ENCODE measurements around the gene WDR86. TPM values are rescaled to one million over a fixed set of nuclear protein-coding genes. Genes with fewer than 3 reads are reported as not detected.

Gene WDR86
- total RNA-seq, 1 experiment from 2014 or later: 24.4 TPM

DNA sequence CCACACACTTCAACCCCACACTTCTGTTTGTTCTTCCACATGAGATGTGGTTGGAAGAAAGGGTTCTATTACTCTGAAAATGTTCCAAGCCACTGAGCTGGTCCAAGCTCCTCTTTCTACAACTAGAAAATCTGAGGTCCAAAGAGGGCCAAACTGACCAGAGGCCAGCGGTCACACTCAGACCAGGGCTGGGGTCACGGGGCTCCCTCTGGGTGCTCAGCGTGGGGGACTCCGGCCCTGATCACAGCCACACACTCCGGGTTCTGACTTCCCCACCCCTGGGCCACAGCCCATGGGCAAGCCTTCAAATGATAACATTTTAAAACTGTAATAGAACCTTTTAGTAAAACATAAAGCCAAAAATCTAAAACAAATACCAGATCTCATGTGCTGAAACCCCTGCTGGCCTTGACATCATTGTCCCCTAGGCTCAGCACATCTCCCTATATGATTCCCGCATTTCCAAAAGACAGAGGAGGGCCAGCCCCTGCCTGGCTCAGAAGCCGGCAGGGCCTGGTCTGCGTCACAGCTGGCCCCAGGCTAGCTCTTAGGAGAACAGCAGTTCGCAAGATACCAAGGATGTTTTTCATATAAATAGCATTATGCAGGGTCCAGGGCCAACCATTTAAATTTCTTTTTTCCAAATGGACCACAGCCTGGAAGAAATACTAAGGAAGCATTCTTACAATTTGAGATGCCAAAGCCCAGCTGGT is 26.8 kb upstream of the WDR86 start (continued):
- TF ChIP-seq, protein P1, sequence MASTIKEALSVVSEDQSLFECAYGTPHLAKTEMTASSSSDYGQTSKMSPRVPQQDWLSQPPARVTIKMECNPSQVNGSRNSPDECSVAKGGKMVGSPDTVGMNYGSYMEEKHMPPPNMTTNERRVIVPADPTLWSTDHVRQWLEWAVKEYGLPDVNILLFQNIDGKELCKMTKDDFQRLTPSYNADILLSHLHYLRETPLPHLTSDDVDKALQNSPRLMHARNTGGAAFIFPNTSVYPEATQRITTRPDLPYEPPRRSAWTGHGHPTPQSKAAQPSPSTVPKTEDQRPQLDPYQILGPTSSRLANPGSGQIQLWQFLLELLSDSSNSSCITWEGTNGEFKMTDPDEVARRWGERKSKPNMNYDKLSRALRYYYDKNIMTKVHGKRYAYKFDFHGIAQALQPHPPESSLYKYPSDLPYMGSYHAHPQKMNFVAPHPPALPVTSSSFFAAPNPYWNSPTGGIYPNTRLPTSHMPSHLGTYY (CRISPR knock-in tag; IDR thresholded peaks at IDR 0.05): no peak
- TF ChIP-seq, protein P2, sequence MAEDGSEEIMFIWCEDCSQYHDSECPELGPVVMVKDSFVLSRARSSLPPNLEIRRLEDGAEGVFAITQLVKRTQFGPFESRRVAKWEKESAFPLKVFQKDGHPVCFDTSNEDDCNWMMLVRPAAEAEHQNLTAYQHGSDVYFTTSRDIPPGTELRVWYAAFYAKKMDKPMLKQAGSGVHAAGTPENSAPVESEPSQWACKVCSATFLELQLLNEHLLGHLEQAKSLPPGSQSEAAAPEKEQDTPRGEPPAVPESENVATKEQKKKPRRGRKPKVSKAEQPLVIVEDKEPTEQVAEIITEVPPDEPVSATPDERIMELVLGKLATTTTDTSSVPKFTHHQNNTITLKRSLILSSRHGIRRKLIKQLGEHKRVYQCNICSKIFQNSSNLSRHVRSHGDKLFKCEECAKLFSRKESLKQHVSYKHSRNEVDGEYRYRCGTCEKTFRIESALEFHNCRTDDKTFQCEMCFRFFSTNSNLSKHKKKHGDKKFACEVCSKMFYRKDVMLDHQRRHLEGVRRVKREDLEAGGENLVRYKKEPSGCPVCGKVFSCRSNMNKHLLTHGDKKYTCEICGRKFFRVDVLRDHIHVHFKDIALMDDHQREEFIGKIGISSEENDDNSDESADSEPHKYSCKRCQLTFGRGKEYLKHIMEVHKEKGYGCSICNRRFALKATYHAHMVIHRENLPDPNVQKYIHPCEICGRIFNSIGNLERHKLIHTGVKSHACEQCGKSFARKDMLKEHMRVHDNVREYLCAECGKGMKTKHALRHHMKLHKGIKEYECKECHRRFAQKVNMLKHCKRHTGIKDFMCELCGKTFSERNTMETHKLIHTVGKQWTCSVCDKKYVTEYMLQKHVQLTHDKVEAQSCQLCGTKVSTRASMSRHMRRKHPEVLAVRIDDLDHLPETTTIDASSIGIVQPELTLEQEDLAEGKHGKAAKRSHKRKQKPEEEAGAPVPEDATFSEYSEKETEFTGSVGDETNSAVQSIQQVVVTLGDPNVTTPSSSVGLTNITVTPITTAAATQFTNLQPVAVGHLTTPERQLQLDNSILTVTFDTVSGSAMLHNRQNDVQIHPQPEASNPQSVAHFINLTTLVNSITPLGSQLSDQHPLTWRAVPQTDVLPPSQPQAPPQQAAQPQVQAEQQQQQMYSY (CRISPR knock-in tag; IDR thresholded peaks at IDR 0.05): no peak
- TF ChIP-seq CREM (CRISPR knock-in tag; IDR thresholded peaks at IDR 0.05): no peak
- no peak for TF ChIP-seq FOXK1 (CRISPR knock-in tag; IDR thresholded peaks at IDR 0.05)
- no peak for TF ChIP-seq EMX1 (CRISPR knock-in tag; IDR thresholded peaks at IDR 0.05)
- no peak for TF ChIP-seq MYBL2 (CRISPR knock-in tag; IDR thresholded peaks at IDR 0.05)

DNA sequence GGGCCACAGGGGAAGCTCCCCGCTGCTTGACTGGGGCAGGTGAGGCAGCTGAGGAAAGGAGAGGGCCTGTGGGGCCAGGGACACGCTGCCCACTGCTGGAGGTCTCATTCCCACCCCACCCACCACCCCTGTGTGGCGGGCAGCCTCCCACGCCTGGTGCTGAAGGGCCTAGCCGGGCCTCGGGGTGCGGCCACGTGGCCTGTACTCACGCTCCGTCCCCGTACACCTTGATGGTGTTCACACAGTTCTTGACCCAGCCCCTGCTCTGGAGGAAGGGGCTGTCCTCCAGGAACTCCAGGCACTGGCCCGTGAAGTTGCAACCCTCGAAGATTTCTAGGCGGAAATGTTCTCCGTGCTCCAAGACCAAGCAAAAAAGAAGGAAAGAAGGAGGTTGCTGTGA is 26.1 kb upstream of the WDR86 start:
- CTCF ChIA-PET: no interaction called here
- H3K27ac Mint-ChIP-seq: no peak overlapping the region
- POLR2A ChIA-PET: no interaction called here
- TF ChIP-seq, protein P2 (CRISPR knock-in tag; IDR thresholded peaks at IDR 0.05): no peak
- TF ChIP-seq, protein P3, sequence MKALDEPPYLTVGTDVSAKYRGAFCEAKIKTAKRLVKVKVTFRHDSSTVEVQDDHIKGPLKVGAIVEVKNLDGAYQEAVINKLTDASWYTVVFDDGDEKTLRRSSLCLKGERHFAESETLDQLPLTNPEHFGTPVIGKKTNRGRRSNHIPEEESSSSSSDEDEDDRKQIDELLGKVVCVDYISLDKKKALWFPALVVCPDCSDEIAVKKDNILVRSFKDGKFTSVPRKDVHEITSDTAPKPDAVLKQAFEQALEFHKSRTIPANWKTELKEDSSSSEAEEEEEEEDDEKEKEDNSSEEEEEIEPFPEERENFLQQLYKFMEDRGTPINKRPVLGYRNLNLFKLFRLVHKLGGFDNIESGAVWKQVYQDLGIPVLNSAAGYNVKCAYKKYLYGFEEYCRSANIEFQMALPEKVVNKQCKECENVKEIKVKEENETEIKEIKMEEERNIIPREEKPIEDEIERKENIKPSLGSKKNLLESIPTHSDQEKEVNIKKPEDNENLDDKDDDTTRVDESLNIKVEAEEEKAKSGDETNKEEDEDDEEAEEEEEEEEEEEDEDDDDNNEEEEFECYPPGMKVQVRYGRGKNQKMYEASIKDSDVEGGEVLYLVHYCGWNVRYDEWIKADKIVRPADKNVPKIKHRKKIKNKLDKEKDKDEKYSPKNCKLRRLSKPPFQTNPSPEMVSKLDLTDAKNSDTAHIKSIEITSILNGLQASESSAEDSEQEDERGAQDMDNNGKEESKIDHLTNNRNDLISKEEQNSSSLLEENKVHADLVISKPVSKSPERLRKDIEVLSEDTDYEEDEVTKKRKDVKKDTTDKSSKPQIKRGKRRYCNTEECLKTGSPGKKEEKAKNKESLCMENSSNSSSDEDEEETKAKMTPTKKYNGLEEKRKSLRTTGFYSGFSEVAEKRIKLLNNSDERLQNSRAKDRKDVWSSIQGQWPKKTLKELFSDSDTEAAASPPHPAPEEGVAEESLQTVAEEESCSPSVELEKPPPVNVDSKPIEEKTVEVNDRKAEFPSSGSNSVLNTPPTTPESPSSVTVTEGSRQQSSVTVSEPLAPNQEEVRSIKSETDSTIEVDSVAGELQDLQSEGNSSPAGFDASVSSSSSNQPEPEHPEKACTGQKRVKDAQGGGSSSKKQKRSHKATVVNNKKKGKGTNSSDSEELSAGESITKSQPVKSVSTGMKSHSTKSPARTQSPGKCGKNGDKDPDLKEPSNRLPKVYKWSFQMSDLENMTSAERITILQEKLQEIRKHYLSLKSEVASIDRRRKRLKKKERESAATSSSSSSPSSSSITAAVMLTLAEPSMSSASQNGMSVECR (CRISPR knock-in tag; IDR thresholded peaks at IDR 0.05; ENCODE audit: borderline replicate concordance): no peak
- TF ChIP-seq, protein P4, sequence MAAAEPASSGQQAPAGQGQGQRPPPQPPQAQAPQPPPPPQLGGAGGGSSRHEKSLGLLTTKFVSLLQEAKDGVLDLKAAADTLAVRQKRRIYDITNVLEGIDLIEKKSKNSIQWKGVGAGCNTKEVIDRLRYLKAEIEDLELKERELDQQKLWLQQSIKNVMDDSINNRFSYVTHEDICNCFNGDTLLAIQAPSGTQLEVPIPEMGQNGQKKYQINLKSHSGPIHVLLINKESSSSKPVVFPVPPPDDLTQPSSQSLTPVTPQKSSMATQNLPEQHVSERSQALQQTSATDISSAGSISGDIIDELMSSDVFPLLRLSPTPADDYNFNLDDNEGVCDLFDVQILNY (CRISPR knock-in tag; IDR thresholded peaks at IDR 0.05): no peak
- TF ChIP-seq, protein P5, sequence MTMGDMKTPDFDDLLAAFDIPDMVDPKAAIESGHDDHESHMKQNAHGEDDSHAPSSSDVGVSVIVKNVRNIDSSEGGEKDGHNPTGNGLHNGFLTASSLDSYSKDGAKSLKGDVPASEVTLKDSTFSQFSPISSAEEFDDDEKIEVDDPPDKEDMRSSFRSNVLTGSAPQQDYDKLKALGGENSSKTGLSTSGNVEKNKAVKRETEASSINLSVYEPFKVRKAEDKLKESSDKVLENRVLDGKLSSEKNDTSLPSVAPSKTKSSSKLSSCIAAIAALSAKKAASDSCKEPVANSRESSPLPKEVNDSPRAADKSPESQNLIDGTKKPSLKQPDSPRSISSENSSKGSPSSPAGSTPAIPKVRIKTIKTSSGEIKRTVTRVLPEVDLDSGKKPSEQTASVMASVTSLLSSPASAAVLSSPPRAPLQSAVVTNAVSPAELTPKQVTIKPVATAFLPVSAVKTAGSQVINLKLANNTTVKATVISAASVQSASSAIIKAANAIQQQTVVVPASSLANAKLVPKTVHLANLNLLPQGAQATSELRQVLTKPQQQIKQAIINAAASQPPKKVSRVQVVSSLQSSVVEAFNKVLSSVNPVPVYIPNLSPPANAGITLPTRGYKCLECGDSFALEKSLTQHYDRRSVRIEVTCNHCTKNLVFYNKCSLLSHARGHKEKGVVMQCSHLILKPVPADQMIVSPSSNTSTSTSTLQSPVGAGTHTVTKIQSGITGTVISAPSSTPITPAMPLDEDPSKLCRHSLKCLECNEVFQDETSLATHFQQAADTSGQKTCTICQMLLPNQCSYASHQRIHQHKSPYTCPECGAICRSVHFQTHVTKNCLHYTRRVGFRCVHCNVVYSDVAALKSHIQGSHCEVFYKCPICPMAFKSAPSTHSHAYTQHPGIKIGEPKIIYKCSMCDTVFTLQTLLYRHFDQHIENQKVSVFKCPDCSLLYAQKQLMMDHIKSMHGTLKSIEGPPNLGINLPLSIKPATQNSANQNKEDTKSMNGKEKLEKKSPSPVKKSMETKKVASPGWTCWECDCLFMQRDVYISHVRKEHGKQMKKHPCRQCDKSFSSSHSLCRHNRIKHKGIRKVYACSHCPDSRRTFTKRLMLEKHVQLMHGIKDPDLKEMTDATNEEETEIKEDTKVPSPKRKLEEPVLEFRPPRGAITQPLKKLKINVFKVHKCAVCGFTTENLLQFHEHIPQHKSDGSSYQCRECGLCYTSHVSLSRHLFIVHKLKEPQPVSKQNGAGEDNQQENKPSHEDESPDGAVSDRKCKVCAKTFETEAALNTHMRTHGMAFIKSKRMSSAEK (CRISPR knock-in tag; IDR thresholded peaks at IDR 0.05; ENCODE audit: borderline replicate concordance): no peak
- no peak for TF ChIP-seq SOX15 (CRISPR knock-in tag; IDR thresholded peaks at IDR 0.05)
- TF ChIP-seq, protein P6, sequence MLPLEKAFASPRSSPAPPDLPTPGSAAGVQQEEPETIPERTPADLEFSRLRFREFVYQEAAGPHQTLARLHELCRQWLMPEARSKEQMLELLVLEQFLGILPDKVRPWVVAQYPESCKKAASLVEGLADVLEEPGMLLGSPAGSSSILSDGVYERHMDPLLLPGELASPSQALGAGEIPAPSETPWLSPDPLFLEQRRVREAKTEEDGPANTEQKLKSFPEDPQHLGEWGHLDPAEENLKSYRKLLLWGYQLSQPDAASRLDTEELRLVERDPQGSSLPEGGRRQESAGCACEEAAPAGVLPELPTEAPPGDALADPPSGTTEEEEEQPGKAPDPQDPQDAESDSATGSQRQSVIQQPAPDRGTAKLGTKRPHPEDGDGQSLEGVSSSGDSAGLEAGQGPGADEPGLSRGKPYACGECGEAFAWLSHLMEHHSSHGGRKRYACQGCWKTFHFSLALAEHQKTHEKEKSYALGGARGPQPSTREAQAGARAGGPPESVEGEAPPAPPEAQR (CRISPR knock-in tag; IDR thresholded peaks at IDR 0.05): no peak
- no peak for TF ChIP-seq ATF1 (CRISPR knock-in tag; IDR thresholded peaks at IDR 0.05)

More for the DNA sequence above, 26.1 kb upstream of the WDR86 start:
- Mint-ChIP-seq H3K9me3 (no peaks in the 10 kb centered on the region), H3K4me1 (peaks cover 19% of the 10 kb centered on the region), H3K4me3 (no peak overlapping the region), H3K27me3 (ENCODE audit: low read depth) (peaks cover 8% of the 10 kb centered on the region), H3K36me3 (no peaks in the 10 kb centered on the region)
- ATAC-seq (no peak), DNase-seq (ENCODE audit: low spot score) (no peak)
